Measurements from ENCODE around the gene PDIA5. TPM values are rescaled to one million over a fixed set of nuclear protein-coding genes. Genes with fewer than 3 reads are reported as not detected.
A peak's percentile ranks its signal among the peaks of the same experiment; 100 is the strongest.

PDIA5 gene
- total RNA-seq, 1 experiment from 2014 or later: 50.8 TPM

- Histone ChIP-seq H3K27ac (ENCODE audit: low read depth, low read length) (peak overlapping the region; percentile 6; the same call in 1 of the 2 replicates), H3K36me3 (ENCODE audit: control insufficient read depth in 1 of 2, insufficient read depth in 2 of 2, low read length in 2 of 2) (no peaks in the 10 kb centered on the region), H3K9me3 (ENCODE audit: control insufficient read depth in 1 of 2, insufficient read depth in 1 of 2, low read depth in 1 of 2, low read length in 2 of 2) (no peaks in the 10 kb centered on the region), H3K27me3 (ENCODE audit: insufficient read depth, low read length) (no peaks in the 10 kb centered on the region), H4K20me1 (ENCODE audit: insufficient read depth) (peaks cover 19% of the 10 kb centered on the region; the same call in 1 of the 2 replicates), H3K9ac (ENCODE audit: low read length) (peak overlapping the region; percentile 16; the same call in 1 of the 2 replicates), H3K4me1 (ENCODE audit: control insufficient read depth in 1 of 2, insufficient read depth in 2 of 2, low read length in 2 of 2) (peaks cover 51 to 86% of the 10 kb centered on the region in 2 experiments), H2AFZ (ENCODE audit: low read depth, low read length, poor library complexity, severe bottlenecking) (no peak overlapping the region), H3K79me2 (ENCODE audit: insufficient read depth, low read length) (peaks cover 98% of the 10 kb centered on the region), H3K4me3 (replicated peaks in 1 of 2; ENCODE audit: low read depth in 1 of 2, low read length in 2 of 2) (peak overlapping the region in 1 of 2 experiments; percentile 22; a peak in 1 of 4 replicates), H3K4me2 (ENCODE audit: low read length) (peak overlapping the region; percentile 69), H3K9me2 (ENCODE audit: insufficient read depth) (no peaks in the 10 kb centered on the region)
- CTCF ChIA-PET: no interaction called here
- POLR2A ChIA-PET: interaction anchor here (2.3 kb wide), 1 partner anchor 8 kb away, joined by 8 read pairs; the partner anchor contains the start of gene PDIA5
- intact Hi-C loops (cut with micrococcal nuclease): no loop called here
- peak; percentile 76 for ATAC-seq
- DNase-seq (ENCODE audit: low read depth, low spot score): peak; percentile 68
- RAD21 ChIA-PET (ENCODE audit: low non-redundant PET in 1 of 2, low total read pairs in 2 of 2, uncharacterized antibody in 2 of 2, unreplicated experiment in 2 of 2): interaction anchor here in 1 of 2 experiments (1.0 kb wide), 1 partner anchor 8 kb away, joined by 3 read pairs; the partner anchor contains the start of gene PDIA5
- no TSS peak for BruUV-seq (replicated peaks)
- TF ChIP-seq JUND (IDR thresholded peaks at IDR 0.05) (peak; percentile 52; the same call in 1 of the 2 replicates), ZFX (IDR thresholded peaks at IDR 0.05) (no peak), RAD21 (IDR thresholded peaks at IDR 0.05; ENCODE audit: low read depth) (no peak), CBX3 (IDR thresholded peaks at IDR 0.05; ENCODE audit: low read depth) (0 out of 2 replicates have a peak, but pooled peaks have one; percentile 31), FOSL1 (IDR thresholded peaks at IDR 0.05; ENCODE audit: low read depth) (peak; percentile 64), TCF7L2 (IDR thresholded peaks at IDR 0.05; ENCODE audit: borderline replicate concordance, extremely low read depth, insufficient read depth, insufficient read length) (no peak), EZH2phosphoT487 (IDR thresholded peaks at IDR 0.05; ENCODE audit: borderline replicate concordance) (no peak), EZH2 (IDR thresholded peaks at IDR 0.05) (no peak), SRF (IDR thresholded peaks at IDR 0.05; ENCODE audit: low read depth) (no peak), CEBPB (IDR thresholded peaks at IDR 0.05; ENCODE audit: low read depth) (no peak), ELF1 (IDR thresholded peaks at IDR 0.05; ENCODE audit: borderline replicate concordance, low read depth) (no peak), SP1 (IDR thresholded peaks at IDR 0.05; ENCODE audit: low read depth) (peak; percentile 79), ZNF274 (IDR thresholded peaks at IDR 0.05; ENCODE audit: low read depth, low read length) (no peak), POLR2AphosphoS5 (IDR thresholded peaks at IDR 0.05; ENCODE audit: low read depth, low read length) (no peak), CTCF (IDR thresholded peaks at IDR 0.05 in 2 of 3, conservative IDR thresholded peaks at IDR 0.05 in 1 of 3; ENCODE audit: borderline replicate concordance in 1 of 3, insufficient read depth in 1 of 3, low read depth in 2 of 3, low read length in 2 of 3) (no peak), EGR1 (IDR thresholded peaks at IDR 0.05; ENCODE audit: low read depth) (no peak), POLR2A (IDR thresholded peaks at IDR 0.05; ENCODE audit: borderline replicate concordance, extremely low read depth, insufficient read depth, insufficient read length) (no peak), ATF3 (IDR thresholded peaks at IDR 0.05) (no peak), SIN3A (IDR thresholded peaks at IDR 0.05; ENCODE audit: low read depth) (no peak)
- TF ChIP-seq, protein P1, sequence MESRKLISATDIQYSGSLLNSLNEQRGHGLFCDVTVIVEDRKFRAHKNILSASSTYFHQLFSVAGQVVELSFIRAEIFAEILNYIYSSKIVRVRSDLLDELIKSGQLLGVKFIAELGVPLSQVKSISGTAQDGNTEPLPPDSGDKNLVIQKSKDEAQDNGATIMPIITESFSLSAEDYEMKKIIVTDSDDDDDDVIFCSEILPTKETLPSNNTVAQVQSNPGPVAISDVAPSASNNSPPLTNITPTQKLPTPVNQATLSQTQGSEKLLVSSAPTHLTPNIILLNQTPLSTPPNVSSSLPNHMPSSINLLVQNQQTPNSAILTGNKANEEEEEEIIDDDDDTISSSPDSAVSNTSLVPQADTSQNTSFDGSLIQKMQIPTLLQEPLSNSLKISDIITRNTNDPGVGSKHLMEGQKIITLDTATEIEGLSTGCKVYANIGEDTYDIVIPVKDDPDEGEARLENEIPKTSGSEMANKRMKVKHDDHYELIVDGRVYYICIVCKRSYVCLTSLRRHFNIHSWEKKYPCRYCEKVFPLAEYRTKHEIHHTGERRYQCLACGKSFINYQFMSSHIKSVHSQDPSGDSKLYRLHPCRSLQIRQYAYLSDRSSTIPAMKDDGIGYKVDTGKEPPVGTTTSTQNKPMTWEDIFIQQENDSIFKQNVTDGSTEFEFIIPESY (IDR thresholded peaks at IDR 0.05; ENCODE audit: extremely low read depth, insufficient replicate concordance, low read length): no peak
- TF ChIP-seq, protein P2, sequence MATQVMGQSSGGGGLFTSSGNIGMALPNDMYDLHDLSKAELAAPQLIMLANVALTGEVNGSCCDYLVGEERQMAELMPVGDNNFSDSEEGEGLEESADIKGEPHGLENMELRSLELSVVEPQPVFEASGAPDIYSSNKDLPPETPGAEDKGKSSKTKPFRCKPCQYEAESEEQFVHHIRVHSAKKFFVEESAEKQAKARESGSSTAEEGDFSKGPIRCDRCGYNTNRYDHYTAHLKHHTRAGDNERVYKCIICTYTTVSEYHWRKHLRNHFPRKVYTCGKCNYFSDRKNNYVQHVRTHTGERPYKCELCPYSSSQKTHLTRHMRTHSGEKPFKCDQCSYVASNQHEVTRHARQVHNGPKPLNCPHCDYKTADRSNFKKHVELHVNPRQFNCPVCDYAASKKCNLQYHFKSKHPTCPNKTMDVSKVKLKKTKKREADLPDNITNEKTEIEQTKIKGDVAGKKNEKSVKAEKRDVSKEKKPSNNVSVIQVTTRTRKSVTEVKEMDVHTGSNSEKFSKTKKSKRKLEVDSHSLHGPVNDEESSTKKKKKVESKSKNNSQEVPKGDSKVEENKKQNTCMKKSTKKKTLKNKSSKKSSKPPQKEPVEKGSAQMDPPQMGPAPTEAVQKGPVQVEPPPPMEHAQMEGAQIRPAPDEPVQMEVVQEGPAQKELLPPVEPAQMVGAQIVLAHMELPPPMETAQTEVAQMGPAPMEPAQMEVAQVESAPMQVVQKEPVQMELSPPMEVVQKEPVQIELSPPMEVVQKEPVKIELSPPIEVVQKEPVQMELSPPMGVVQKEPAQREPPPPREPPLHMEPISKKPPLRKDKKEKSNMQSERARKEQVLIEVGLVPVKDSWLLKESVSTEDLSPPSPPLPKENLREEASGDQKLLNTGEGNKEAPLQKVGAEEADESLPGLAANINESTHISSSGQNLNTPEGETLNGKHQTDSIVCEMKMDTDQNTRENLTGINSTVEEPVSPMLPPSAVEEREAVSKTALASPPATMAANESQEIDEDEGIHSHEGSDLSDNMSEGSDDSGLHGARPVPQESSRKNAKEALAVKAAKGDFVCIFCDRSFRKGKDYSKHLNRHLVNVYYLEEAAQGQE (IDR thresholded peaks at IDR 0.05; ENCODE audit: low read depth): no peak
- TF ChIP-seq, protein P3, sequence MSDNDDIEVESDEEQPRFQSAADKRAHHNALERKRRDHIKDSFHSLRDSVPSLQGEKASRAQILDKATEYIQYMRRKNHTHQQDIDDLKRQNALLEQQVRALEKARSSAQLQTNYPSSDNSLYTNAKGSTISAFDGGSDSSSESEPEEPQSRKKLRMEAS (IDR thresholded peaks at IDR 0.05): no peak
These were observed 8.5 kb downstream of the PDIA5 start for GRCh38 chr3:123075359-123075758.

All from HCT116 (cell line).